Lung microvascular endothelial cell (primary cell): ENCODE data around the gene MAPK8IP3. TPM values are rescaled to one million over a fixed set of nuclear protein-coding genes. Genes with fewer than 3 reads are reported as not detected.

Source experiments
- DNase-seq, 2 donors: peaks; one replicate each; pipeline versions ENCODE4 v3.0.0 to v3.0.0-alpha.2; 2010; ENCODE audit warnings: low read depth in 2 of 2
- total RNA-seq: library from RNA; depleted of rRNA; stranded (reverse); fragments of >200 nt; gene quantifications from 2 replicates; pipeline ENCODE4 v1.2.1, GENCODE V29; 2014

MAPK8IP3 gene
- total RNA-seq, 1 donor from 2014 or later: 22.0 TPM

- no peak for DNase-seq
These were observed 34.2 kb downstream of the MAPK8IP3 start for GRCh38 chr16:1740234-1740633.

GRCh38 chr16:1740781-1741490 lies 34.9 kb downstream of the MAPK8IP3 start:
- no peak for DNase-seq

- DNase-seq: no peak
These were observed 35.7 kb downstream of the MAPK8IP3 start for GRCh38 chr16:1741553-1742165.

GRCh38 chr16:1743376-1744337 lies 37.7 kb downstream of the MAPK8IP3 start:
- no peak for DNase-seq

- DNase-seq: no peak
These were observed 38.4 kb downstream of the MAPK8IP3 start for GRCh38 chr16:1744338-1744840.

- DNase-seq: no peak
These were observed 39.3 kb downstream of the MAPK8IP3 start for GRCh38 chr16:1745181-1745899.

GRCh38 chr16:1745900-1746692 lies 40.1 kb downstream of the MAPK8IP3 start:
- DNase-seq: no peak

GRCh38 chr16:1746693-1747195 lies 40.7 kb downstream of the MAPK8IP3 start:
- no peak for DNase-seq

GRCh38 chr16:1747934-1748333 lies 41.9 kb downstream of the MAPK8IP3 start:
- DNase-seq: no peak

GRCh38 chr16:1749152-1750117 lies 43.4 kb downstream of the MAPK8IP3 start:
- no peak for DNase-seq

GRCh38 chr16:1751946-1752345 lies 46.0 kb downstream of the MAPK8IP3 start:
- DNase-seq: no peak

GRCh38 chr16:1752853-1753252 lies 46.9 kb downstream of the MAPK8IP3 start:
- DNase-seq: no peak

GRCh38 chr16:1754204-1754603 lies 48.2 kb downstream of the MAPK8IP3 start:
- DNase-seq: no peak

- DNase-seq: no peak
These were observed 51.9 kb downstream of the MAPK8IP3 start for GRCh38 chr16:1757714-1758461.

- DNase-seq: no peak
These were observed 52.9 kb downstream of the MAPK8IP3 start for GRCh38 chr16:1758923-1759322.

GRCh38 chr16:1759511-1759910 lies 53.5 kb downstream of the MAPK8IP3 start:
- no peak for DNase-seq

GRCh38 chr16:1760911-1761310 lies 54.9 kb downstream of the MAPK8IP3 start:
- DNase-seq: no peak

GRCh38 chr16:1761751-1762150 lies 55.8 kb downstream of the MAPK8IP3 start:
- DNase-seq: no peak
